Right hindlimb (tissue), 1 donor: ENCODE data around the gene MED17.

Experiments
- DNase-seq: peaks from one replicate; pipeline ENCODE4 v3.0.0-alpha.2; 2018

MED17 gene

DNA sequence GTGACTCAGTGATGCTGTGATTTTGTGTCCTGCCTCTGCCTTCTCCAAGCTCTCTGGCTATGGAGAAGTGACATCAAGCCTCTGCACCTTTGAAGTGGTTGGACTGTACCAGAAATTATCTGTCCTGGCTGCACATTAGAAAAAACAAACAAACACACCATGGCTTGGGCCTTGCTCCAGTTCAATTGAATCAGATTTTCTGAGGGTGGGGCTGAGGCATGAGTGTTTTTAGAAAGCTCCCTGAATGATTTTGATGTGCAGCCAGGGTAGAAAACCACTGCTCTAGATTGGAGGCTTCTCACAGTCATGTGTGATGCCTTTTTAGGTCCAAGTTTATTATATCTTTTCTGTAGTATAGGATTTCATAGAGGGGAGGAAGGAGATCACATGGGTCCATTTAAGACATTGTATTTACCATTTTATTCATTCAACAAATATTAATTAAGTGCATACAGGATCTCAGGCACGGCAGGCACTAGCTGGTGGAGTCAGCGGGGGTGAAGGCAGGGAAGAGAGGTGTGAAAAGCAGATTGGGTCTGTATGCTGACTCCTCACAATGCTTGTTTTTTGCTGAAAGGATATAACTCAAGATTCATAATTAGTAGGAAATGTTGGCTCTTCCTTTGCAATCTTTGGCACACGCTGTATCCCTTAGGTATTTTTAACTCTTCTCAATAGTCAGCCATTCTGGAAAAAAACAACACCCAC, 73.5 kb downstream of the MED17 start:
- DNase-seq, result no peak

DNA sequence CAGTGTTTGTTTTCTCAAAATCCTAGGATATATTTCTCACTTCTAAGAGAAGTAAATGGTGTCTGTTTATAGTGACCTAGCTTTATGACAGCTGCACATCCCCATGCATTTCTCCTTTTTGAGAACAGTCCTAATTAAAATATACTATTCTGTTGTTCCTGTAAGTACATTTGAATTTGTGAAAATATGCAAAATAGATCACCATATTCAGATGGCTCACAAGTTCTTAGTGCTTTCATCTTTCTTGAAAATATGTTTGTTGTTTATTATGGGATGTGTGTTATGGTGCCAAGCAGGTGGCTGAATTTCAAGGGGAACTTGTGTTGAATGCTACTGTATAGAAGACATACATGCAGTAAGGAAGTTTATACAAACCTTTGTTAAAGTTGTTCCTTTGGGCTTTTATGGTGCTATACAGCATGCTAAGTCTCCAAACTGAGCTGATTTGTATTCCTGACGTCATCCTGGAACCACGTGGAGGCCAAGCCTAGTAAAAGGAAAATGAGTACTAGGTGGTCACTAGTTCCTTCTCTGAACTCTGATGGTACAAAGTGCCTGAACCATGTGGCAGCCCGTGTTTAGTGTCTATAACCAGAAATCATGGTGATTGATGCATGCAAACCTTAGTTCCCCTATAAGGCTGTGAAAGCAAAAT, 74.2 kb downstream of the MED17 start:
- DNase-seq, result no peak

DNA sequence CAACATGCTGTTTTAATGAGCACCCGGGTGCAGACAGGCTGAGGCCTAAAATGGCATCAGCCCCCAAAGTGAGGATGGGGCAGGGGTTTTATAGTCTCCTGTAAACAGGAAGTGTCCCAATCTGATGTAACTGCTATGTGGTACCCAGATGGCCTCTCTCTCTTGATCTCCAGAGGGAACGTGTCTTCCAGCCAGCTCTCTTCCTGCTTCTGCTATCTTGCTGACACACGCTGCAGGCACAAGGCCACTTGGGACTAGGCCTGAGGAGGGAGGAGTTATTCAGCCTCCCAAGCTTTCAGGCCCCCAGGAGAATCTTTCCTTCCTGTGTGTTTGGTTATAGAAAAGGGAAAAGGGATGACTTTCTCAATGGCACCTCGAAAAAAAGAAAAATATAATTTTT, 77.7 kb downstream of the MED17 start:
- no peak for DNase-seq
